Middle frontal gyrus (tissue), 1 donor: ENCODE data around the gene DAB2.
"Not testable (repeated sequence)": the region's sequence is repeated elsewhere in the genome, so short reads cannot be mapped to it uniquely, and the experiment has no call there.

Experiments
- DNase-seq: peaks from one replicate; pipeline ENCODE4 v3.0.0-alpha.2; 2015; ENCODE audit warnings: low spot score; ENCODE audit errors: extremely low spot score

DAB2 gene

DNA sequence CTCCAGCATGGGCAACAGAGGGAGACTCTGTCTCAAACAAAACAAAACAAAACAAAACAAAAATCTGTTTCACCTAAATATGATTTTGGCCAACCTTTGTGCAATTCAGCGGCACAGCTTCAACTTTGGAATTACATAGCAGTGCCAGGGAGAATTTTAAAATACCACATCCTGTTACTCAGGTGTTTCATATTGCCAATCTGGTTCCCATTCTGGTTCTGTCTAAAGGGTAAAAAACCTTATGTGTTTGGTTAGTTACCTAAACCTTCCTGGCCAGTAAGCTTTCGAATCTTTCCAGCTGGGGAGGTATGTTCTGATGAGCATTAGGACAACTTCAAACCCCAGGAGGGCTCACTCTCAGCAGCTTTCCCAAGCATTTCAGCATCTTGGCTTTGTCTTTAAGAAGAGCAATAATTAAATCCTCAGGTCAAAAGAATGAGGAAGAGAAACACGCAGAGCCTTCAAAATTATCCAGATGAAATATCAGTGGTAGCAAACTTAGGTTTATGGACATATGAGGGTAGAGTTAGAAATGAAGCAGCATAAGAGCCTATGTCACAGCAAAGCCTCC is 2.7 kb downstream of the DAB2 start:
- no peak for DNase-seq

DNA sequence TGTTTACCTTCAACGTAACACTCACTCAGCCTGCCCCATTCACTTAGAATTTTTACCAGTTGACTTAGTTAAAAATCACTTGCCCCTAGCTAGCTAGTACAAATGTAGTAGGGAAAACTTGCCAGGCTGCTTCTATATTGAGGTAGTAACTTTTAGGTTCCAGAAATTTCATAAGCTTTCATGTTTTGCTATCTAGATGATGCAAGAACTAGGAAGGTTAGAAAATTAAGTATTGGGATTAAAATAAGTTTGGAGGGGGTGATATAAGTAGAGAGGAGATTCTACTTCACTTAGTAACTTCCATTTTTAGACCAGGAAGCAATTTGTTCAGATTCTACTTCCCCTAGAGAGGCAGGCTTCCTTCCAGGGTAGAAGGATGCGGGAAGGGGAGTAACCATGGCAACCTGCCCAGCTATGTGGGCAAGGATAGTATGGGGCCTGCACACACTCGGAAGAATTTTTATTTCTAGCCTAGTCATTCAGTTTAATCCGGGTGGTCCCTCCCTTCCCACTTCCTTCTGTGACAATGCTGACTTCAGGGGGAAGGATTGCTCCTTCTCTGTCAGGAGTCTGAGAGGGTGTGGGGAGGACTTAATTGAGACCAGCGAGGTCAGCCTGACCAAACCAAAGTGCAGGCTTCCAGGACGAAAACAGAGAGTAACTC is 4.2 kb downstream of the DAB2 start:
- no peak for DNase-seq

DNA sequence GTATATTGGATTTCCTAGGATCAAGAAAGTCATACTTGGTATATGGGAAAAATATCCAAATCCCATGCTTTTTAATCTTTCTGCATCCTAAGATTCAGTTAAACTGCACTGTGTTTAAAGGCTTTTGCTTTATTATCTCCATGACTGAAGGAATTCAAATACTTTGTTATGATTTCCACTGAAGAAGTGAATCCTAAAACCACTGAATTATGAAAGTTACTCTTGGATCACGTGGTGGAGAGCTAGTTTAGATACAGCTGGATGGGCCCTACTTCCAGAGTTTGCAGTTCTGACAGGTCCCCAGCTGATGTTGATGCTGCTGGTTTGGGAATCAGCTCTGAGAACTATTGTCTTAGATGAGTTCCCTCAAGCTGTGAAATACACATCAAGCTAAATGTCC is 5.0 kb downstream of the DAB2 start:
- no peak for DNase-seq

GRCh38 chr5:39417979-39418378 is 6.8 kb downstream of the DAB2 start:
- DNase-seq, result no peak

DNA sequence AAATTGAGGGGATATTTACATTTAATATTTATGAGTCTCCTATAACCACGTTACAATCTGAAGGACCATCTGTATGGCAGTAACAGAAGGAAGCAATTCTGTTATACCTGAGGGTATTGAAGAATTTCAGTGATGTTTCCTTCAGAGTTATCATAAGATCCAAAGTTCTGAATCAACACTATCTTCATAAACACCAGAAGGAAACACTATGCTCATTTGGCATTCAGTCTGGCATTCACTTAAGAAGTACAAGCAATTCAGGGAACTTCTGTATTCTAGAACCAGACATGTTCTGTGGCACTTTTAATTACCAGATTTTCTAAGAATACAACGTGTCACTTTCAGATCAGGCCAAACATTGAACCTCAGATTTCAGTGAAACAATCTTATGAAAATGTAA is 9.6 kb downstream of the DAB2 start:
- no peak for DNase-seq

GRCh38 chr5:39414426-39414825 is 10.4 kb downstream of the DAB2 start:
- no peak for DNase-seq

DNA sequence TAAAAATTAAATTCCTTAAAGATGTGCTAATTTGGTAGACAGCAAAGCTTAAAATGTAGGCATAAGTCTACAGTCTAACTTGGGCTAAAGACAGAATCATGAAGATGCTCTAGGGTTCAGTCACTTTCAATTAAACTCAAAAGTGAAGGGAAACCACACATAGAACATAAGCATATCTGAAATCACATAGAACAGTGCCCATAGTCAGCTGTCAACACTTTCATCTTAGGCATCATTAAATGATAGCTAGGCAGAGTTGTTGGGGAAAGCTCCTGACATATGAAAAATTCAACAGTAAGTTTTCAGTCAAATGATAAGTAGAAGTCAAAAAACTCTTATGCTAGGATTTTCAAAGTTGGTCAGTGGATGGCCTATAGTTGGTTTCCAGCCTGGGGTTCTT is 11.0 kb downstream of the DAB2 start:
- DNase-seq, result no peak

- DNase-seq, result no peak
Observed at GRCh38 chr5:39412721-39413394, 11.9 kb downstream of the DAB2 start.

GRCh38 chr5:39411985-39412384 is 12.8 kb downstream of the DAB2 start:
- DNase-seq, result no peak

GRCh38 chr5:39411061-39411460 is 13.7 kb downstream of the DAB2 start:
- no peak for DNase-seq

GRCh38 chr5:39409033-39409432 is 15.7 kb downstream of the DAB2 start:
- no peak for DNase-seq

- no peak for DNase-seq
Observed at GRCh38 chr5:39405083-39405843, 19.5 kb downstream of the DAB2 start.

DNA sequence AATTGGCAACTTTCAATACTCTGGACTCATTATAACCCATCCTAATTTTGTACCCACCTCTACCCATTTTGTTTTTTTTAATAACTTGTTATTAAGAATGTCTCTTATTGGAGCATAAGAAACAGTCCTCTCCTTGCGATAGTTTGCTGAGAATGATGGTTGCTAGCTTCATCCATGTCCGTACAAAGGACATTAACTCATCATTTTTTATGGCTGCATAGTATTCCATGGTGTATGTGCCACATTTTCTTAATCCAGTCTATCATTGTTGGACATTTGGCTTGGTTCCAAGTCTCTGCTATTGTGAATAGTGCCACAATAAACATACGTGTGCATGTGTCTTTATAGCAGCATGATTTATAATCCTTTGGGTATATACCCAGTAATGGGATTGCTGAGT is 21.0 kb downstream of the DAB2 start:
- not testable (repeated sequence) for DNase-seq

DNA sequence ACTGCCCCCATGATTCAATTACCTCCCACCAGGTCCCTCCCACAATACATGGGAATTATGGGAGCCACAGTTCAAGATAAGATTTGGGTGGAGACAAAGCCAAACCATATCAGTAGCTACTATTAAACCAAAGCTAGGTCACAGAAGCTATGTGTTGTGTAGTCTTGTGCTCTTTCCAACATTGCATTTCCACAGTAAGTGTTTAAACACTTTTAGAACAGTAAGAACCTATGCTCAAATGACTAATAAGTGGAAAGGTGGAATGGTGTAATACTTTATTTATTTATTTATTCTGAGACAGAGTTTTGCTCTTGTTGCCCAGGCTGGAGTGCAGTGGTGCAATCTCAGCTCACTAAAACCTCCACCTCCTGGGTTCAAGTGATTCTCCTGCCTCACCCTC is 22.6 kb downstream of the DAB2 start:
- not testable (repeated sequence) for DNase-seq

DNA sequence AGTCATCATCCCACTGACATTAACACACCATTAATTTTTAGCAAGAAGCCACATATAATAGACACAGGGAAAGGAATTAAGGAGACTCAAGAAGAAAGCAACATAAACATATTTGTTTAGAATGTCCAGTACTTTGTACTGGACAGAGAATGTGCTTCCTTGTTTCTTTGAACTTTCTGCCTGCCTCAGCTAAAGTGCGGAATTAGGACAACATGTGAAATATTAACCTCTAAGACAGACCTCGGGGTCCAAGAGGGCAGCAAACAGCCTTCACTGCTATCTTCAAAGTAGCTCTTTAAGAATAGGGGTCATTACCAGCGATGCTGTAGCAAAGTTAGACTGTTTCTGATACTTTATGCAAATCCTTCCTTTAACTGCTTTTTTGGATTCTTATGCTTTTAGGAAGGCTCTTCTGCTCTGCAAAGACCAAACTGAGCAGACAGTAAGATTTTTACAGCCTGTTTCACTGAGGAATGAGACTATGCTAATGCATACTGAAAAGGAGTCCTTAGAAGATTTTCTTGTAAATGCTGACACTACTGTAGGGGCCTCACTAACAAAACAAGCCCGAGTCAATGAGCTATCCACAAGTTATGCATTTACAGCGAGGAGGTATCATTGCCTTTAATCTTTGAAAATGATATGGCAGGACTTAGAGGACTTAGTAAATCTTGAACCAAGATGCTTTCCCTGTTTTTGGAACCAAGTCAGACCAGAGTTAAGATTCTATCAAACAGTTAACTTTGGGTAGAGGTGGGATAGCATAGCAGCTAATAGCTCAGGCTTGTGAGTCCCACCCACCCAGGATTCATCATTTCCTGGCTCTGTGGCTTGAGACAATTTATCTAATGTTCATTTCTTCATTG is 23.8 kb downstream of the DAB2 start:
- DNase-seq, result no peak

DNA sequence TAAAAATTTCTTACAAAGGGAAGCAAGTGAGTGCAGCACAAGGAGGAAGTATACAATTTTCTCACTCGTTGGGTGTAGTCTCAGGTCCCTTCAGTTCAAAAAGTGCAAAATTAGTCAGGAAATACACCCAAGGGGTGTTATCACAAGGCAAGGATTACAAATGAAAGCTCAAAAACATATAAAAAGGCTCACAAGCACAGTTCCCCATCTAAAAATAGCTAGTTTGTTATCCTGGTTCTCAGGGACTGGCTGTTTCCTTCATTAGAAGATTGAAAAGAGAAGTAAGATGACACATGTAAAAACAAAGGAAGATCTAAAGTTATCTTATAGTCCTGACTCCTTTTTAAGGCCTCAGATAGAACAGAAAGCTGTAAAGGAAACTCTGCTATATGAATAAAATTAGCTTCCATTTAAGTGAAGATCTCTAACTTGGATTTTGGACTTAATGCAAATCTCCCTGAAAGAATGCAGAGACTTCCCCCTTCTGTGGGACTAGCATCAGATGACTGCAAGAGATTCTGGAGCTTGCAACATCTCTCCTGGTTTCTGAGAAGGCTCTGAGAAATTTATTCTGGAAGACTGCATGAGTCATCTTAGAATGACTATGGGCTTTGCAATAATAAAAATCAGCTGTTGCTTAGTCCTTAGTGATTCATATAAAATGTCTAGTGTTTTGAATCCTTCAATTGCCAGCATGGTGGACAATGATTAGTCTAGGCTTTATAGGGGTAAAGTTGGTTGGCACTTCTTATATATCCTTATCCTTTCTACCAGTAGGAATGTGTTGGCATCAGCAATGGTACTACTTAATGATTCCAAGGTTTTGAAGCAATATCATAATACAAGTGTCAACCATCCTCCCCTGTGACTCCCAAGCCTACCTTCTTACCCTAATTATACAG is 25.4 kb downstream of the DAB2 start:
- DNase-seq, result no peak

GRCh38 chr5:39396843-39397242 is 27.9 kb downstream of the DAB2 start:
- no peak for DNase-seq

DNA sequence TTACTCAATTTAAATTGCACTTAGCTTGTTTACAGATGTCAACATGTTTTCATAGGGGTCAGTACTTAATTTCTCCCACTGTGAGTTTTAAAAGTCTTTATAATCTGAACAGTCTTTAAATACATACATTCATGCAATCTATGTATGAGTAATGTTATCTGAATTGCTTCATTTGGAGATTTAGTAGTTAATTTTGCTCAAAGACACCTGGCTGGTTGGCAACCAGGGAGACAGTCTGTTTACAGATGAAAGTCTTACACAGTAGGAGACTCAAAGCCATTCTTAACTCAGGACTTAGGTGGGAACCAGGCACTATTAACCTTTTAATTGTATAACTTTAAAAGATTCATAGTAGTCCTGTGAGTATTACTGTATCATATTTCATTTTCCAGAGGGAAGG is 29.3 kb downstream of the DAB2 start:
- no peak for DNase-seq

DNA sequence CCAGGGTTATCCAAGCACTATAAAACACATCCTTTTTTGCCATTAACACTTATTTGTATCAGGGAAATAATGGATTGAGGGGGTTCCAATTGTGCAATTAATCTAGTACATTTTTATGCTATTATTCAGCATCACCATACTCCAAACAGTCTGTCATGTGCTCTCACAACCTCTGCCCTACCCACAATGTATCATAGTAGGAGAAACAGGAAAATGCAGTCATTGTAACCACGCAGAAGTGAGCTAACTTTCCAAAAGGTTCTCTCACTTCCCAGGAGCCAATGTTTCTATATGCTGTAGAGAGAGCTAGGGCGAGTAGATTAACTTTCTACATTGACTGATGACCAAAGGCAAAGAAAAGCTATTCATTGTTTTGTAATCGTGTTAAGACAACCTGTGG is 29.8 kb downstream of the DAB2 start:
- no peak for DNase-seq

GRCh38 chr5:39390945-39391344 is 33.8 kb downstream of the DAB2 start:
- DNase-seq, result no peak
